GM12801 (cell line): ENCODE results near the gene XPA.

Source experiments
- TF ChIP-seq, protein P1 (sequence below): IDR thresholded peaks from one replicate; pipeline ENCODE4 v1.5.1; 2011; ENCODE audit warnings: control low read depth; ENCODE audit not compliant: insufficient read length; ENCODE audit errors: extremely low read depth

Gene XPA

DNA sequence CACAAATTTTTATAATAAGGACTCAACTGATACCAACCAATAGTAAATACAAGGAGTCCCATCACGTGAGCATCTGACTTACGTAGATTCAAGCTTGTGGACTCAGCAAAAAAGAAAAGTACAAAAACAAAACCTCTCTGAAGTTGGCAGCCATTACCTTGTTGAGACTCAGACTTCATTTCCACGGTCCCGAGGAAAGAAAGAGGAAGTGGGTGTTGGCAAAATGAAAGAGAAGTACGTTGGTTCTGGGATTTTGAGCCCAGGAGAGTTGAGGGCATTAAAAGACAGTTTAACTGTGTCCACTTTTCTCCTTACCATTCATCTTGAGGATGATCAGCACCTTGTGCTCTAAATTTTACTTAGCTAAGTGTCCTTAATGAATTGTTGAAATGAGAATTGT lies 36.8 kb downstream of the XPA start:
- TF ChIP-seq, protein P1, sequence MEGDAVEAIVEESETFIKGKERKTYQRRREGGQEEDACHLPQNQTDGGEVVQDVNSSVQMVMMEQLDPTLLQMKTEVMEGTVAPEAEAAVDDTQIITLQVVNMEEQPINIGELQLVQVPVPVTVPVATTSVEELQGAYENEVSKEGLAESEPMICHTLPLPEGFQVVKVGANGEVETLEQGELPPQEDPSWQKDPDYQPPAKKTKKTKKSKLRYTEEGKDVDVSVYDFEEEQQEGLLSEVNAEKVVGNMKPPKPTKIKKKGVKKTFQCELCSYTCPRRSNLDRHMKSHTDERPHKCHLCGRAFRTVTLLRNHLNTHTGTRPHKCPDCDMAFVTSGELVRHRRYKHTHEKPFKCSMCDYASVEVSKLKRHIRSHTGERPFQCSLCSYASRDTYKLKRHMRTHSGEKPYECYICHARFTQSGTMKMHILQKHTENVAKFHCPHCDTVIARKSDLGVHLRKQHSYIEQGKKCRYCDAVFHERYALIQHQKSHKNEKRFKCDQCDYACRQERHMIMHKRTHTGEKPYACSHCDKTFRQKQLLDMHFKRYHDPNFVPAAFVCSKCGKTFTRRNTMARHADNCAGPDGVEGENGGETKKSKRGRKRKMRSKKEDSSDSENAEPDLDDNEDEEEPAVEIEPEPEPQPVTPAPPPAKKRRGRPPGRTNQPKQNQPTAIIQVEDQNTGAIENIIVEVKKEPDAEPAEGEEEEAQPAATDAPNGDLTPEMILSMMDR = no peak

DNA sequence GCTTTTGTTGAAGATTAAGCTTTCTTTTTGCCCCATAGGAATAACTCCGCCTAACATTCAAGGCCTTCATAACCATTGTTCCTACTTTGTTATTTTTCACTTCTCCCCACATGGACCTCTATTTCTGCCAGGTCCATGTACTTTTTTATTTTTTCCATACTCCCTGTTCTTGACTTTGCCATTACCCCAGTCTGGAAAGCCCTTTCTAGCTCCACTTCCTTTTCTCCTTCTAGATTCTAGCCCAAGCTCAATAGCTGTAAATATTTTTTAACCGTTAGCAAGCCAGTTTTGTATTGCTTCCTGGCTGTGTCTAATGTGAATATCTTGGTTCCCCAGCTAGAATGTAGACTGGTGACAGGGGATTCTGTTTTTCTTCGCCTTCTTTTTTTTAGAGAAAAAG lies 37.4 kb downstream of the XPA start:
- TF ChIP-seq, protein P1 = no peak

DNA sequence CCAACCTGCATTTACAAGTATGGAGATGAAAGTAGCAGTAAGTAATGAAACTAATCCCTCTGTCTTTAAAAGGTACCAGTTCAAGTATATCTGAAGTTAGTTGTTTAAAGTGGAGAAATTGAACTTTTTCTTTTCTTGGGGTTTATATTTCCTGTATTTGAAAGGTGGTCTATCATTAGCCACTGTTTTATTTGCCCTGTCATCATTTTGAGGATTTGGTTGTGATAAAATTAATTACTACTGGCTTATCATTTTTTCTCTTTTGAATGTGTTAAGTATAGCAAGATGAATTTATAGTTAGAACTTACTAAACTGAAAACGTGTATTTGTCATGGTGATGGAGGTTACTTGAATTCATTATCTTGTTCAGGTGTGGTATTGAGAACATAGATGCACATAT lies 38.4 kb downstream of the XPA start:
- TF ChIP-seq, protein P1 = no peak

DNA sequence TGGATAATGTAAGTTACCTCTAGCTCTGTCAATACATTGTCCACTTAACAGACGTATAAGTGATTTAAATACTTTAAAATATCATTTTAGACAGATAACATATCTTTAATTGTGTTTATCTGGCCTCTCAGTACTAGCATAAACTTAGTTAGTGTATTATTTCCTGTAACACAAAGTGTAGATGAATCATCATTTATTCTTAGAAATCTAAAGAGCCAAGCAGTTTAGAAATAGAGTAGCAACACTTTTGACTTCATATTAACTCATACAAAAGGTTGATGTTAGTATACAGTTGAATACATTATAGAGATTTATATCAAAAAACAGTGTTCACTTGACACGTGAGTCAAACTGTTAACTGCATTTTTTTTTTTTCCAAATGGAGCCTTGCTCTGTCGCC lies 45.5 kb downstream of the XPA start:
- TF ChIP-seq, protein P1 = no peak

DNA sequence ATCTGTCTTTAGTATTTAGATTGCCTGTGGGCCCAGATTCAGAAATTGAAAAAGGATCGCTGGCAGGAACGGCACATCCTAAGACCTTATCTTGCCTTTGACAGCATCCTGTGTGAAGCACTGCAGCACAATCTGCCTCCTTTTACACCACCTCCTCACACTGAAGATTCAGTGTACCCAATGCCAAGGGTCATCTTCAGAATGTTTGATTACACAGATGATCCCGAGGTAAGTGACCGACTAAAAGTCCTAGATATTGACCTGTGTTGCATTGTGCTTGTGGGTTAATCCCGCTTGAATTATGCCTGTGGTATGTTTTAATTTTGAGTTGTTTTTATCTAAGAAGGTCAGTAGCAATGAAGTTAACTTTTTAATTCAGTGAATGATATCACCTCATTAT lies 49.1 kb downstream of the XPA start:
- TF ChIP-seq, protein P1 = no peak

DNA sequence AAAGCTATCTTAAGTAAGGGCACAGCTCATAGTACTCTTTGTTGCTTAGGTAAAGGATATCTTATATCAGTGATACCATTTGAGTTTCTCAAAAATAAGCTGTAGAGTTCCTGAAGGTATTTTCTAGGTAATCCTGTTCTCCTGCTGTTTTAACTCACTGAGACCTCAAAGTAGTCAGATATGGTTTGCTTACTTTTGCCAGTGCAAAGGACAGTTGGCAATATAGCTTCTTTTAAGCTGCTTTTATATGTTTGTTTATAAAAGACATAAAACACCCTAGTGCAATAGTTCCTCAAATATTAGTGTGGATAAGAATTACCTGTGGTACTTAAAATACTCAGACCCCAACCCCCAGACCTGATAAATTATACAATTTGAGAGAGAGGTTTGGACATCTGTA lies 51.4 kb downstream of the XPA start:
- TF ChIP-seq, protein P1 = no peak

DNA sequence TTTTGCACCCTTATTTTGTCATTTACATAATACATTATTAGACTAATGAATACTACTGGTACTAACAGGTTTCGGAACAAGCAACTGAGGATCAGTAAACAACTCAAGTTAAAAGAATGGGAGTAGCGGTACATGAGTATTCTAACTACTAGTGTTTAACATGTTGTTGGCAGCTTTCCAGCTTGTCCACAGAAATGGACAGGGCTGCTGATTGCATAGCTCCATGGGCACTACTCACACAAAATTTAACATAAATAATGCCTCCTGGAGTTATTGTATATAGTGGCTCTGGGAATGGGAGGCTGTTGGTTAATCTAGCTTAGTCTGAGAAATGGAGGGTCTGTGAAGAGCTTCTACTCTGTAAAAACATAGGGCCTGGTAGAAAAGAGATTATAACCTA lies 56.8 kb downstream of the XPA start:
- TF ChIP-seq, protein P1 = no peak

DNA sequence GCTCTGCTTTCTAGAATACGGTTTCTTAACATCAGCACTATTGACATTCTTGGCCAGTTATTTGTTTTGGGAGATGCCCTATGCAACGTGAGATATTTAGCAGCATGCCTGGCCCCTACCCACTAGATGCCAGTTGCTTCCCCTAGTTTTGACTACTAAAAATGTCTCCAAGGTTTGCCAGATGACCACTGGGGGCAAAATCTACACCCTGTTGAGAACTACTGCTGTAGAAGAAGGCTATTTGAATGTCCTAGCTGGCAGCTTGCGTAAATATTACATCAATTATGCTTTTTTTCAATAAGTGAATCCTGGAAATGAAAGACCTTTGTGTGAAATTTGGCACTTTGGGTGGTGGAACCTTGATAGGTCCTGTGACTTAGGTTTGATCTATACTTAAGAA lies 58.5 kb downstream of the XPA start:
- TF ChIP-seq, protein P1 = no peak
